Stimulated activated CD8-positive, alpha-beta memory T cell treated with anti-CD3 and anti-CD28 coated beads, Interleukin-4, amount 100 ng/mL, for 4 hours (primary cell): ENCODE results near the gene CMBL.

Experiments used
- DNase-seq, 2 donors: peaks; one replicate each; pipeline ENCODE4 v3.0.0-alpha.2; 2020; ENCODE audit warnings: low read depth in 2 of 2, low spot score in 1 of 2

The CMBL gene

GRCh38 chr5:10310066-10310779 lies 2.5 kb upstream of the CMBL start:
- no peak for DNase-seq

GRCh38 chr5:10308844-10309243 lies 1.1 kb upstream of the CMBL start:
- no peak for DNase-seq

DNA sequence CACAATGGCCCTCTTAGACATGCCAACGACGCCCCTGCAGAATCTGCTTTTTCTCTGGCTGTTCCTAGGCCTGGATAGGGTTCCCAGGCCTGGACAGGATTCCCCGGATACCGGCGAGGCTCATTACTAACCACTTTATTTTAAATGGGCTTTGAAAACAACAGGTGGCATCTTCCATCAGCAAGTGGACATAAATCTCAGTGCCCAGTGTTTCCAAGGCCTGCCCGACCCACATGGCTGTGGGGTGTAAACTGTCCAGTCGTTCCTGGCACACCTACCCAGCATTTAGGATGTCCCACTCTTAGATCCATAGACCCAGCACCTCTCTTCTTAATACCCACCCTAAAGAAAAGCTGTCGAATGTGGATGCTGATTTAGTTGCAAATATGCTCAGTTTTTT lies 896 bp downstream of the CMBL start:
- no peak for DNase-seq

DNA sequence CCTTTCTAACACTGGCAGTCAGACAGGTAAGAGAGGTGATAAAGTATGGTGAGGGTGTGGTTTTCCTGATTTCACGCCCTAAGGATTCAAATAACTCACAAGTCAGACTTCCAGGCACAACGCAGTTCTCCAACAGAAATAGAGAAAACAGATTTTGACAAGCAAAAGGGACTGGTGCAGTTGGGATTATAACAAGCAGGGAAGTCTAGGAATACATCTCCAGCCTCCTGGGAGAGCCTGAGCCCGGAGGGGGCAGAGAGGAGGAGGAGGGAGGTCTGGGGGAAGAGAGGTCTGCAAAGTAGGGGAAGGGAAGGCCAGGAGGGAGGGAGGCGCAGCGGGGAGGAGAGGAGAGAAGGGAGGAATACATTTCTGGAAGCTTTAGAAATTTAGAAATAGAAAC lies 1.6 kb downstream of the CMBL start:
- DNase-seq = no peak

DNA sequence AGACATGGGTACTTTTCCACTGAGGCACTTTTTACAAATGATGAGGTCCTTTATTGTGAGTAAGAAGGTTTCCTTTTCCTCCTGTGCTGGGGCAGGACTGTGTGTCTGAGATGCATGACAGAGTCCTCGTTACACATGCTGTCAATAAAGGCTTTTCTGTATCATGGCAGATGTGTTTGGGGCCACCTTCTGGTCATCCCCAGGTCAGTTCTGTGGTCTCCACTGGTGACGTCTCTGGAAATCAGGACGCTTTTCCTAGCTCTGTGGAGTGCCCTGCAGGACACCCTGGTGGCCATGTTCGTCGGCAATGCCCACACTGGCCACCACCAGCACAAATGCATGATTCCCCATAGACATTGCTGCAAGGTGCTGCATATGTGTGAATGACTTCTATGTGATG lies 2.8 kb downstream of the CMBL start:
- DNase-seq = no peak

DNA sequence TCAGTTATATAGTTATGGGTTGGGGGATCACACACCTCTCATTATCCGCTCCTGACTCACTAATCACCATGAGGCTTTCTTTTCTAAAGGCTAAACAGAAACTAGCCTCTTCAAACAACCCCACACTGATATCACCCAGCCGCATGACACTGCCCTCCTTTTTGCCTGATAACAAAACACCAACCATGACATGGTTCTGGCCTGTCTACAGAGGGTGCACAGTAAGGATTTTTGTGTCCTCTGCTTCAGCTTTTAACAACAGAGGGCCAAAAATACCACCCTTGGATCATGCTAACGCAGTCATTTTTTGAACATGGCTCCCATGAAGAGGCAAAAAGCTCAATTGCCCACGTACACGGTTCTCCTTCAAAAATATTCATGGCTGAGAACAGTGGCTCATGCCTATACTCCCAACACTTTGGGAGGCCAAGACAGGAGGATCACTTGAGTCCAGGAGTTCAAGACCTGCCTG lies 4.0 kb downstream of the CMBL start:
- no peak for DNase-seq

DNA sequence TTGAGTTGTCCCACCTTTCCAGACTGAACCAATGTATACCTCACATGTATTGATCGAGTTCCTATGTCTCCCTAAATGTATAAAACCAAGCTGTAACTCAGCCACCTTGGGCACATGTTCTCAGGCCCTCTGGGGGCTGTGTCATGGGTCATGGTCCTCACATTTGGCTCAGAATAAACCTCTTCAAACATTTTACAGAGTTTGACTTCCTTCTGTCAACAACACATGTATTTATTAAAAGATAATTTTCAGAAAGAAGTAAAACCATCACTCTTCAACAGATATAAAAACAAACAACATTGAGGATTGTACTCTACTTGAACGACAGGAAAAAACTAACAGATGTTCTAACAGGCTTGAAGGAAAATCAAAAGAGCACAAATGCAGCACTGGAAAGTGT lies 4.5 kb downstream of the CMBL start:
- no peak for DNase-seq

- DNase-seq = no peak
Measured at GRCh38 chr5:10301842-10302610, 5.7 kb downstream of the CMBL start.

DNA sequence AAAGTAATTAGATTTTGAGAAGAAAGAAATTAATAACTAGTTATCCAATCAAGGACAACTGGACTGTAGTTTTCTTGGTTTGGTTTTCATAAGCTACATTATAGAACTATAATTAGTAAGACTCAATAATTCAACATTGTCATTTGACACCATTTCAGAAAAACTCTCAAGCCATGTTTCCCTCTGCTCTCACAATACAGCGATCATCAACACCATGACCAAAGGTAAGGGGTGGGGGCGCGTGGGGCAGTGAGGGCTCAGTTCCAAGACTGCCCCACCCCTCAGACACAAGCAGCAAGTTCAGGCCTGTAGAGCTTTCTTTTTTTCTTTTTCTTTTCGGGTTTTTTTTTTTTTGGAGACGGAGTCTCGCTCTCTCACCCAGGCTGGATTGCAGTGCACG lies 6.4 kb downstream of the CMBL start:
- DNase-seq = no peak

DNA sequence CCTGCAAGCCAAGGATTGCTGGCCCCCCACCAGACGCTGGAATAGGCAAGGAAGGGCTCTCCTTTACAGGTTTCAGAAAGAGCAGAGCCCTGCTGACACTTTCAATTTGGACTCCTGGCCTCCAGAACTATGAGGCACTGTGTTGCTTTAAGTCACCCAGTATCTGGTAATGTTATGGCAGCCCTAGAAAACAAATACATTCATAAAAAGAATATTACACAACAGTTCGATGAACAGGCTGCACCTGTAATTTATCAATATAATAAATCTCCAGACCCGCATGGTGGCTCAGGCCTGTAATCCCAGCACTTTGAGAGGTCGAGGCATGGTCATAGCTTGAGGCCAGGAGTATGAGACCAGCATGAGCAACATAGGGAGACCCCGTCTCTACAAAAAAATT lies 7.5 kb downstream of the CMBL start:
- DNase-seq = no peak

GRCh38 chr5:10297646-10298204 lies 10.0 kb downstream of the CMBL start:
- no peak for DNase-seq

DNA sequence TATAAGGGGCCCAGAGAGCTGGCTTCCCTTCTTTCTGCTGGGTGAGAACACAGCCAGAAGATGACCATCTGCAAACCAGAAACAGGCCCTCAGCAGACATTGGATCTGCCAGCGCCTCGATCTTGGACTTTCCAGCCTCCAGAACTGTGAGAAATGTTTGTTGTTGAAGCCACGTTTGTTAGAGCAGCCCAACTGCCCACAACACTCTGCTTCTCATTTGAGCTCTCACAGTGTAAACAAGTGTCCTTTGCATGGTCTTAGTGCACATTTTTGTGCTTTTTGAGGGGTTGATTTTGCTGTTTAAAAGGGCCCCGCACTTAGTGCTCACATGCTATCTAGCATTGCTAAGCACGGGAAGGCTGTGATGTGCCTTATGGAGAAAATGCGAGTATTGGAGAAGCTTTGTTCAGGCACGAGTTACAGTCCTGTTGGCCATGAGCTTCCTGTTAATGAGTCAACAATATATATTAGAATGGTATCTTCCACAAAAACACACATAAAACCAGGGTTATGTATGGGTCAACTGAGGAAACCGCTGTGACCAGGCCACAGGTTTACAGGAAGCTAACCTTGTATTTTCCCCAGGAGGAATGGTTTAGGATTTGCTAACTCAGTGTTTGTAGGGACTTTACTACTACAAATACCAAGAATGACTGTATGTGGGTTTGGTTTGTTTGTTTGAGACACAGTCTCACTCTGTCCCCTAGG lies 11.9 kb downstream of the CMBL start:
- no peak for DNase-seq

DNA sequence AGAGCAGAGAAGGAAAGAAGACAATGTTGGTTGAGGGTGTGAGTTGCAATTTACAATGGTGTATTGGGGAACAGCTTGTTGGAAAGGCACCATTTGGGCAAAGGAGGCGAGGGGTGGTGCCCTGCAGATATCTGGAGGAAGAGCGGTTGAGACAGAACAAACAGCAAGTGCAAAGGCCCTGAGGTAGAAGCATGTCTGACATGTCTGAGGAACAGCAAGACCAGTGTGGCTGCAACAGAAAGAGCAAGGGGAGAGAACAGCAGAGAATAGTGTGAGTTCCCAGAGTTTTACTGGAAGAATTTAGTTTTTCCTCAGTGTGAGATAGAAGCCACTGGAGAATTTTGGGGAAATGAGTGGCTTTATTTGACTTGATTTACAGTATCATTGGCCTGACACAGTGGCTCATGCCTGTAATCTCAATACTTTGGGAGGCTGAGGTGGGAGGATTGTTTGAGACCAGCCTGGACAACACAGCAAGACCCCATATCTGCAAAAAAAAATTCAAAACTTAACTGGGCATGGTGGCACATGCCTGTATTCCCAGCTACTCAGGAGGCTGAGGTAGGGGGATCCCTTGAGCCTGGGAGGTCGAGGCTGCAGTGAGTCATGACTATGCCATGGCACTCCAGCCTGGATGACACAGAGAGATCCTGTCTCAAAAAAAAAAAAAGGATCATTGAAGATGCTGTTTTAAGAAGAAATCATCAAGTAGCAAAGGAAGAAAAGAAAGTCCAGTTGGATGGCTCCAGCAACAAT lies 13.6 kb downstream of the CMBL start:
- DNase-seq = no peak

GRCh38 chr5:10291692-10292339 lies 15.9 kb downstream of the CMBL start:
- no peak for DNase-seq

DNA sequence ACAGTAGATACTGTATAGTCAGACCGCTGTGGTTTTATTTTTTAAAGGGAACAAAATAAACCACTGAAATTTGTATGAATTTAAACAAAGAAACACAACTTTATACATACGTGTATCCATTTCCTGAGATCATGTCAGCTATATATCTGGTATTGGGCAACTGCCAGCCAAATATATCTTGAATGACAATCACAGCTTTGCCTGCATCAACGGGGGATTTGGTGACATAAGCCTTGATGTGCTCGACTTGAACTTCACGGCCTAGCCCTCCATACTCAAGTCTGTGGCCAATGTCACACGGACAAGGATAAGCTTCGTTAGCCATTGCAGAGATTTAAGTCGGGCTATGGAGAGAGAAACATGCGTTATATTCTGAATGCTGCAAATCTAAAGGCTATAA lies 17.3 kb downstream of the CMBL start:
- DNase-seq = no peak

GRCh38 chr5:10289991-10290390 lies 17.7 kb downstream of the CMBL start:
- DNase-seq = no peak

DNA sequence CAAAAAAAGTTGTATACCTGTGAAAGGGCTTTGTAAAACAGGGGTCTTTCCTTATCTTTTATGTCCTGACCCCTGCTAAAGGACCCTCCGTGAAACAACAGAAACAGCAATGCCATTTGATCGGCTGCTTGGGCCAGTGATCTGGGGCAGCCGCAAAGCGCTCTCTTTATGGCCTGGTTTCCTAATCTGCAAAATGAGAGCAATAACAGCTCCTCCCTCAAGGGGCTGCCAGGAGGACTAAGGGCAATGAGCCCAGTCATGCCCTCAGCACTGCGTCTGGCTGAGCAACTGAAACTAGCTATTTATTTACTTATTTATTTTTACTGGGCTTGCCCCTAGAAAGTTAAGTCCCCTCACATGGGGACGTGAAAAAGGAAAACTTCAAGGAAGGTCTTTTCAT lies 18.3 kb downstream of the CMBL start:
- no peak for DNase-seq

DNA sequence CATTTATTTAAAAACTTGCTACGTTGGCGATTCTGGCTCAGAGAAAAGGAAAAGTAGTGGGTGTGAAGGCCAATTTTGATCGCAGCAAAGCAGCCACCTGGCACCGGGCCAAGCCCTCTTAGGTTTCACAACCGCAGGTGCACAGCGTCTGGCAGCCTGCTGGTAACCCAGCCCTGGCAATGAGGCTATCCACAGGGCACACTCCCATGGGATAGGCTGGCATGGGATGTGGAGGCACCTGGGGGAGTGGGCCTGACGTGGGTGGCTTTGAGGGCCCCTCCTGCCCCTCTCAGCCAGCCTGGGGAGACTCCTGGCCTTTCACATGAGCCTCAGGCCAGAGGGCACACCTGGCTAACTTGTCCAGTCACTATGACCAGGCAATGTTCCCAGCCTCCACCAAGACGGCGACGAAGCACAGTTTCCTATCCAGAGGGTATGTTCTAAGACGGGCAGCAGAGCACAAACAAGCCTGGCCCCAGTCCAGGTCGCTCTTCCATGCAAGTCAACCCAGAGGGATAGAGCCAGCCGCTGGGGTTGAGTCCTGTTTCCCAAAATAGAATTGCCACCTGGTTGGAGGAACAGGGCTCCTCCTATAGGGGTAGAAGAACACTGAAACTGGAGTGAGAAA lies 19.0 kb downstream of the CMBL start:
- DNase-seq = no peak

DNA sequence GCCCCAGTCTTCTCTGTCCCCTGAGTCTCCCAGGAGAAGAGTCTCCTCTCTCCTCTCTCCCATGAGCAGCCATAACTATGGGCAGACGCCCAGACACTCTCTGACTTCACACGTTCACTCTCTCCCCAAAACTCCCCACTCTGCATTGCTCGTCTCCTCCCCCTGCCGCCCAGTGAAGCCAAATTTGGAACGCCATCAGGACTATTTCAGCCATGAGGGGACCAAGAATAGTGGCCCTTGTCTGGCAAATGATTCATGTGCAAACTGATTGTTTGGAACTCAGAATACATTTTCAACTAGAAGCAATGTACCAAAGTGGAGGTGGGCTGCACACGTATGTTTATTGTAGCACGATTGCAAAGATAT lies 20.9 kb downstream of the CMBL start:
- no peak for DNase-seq

- no peak for DNase-seq
Measured at GRCh38 chr5:10286162-10286861, 21.4 kb downstream of the CMBL start.
